Measurements from ENCODE around the gene SFT2D2.
A peak's percentile ranks its signal among the peaks of the same experiment; 100 is the strongest.
"Not testable (repeated sequence)": the region's sequence is repeated elsewhere in the genome, so short reads cannot be mapped to it uniquely, and the experiment has no call there.

SFT2D2 gene

DNA sequence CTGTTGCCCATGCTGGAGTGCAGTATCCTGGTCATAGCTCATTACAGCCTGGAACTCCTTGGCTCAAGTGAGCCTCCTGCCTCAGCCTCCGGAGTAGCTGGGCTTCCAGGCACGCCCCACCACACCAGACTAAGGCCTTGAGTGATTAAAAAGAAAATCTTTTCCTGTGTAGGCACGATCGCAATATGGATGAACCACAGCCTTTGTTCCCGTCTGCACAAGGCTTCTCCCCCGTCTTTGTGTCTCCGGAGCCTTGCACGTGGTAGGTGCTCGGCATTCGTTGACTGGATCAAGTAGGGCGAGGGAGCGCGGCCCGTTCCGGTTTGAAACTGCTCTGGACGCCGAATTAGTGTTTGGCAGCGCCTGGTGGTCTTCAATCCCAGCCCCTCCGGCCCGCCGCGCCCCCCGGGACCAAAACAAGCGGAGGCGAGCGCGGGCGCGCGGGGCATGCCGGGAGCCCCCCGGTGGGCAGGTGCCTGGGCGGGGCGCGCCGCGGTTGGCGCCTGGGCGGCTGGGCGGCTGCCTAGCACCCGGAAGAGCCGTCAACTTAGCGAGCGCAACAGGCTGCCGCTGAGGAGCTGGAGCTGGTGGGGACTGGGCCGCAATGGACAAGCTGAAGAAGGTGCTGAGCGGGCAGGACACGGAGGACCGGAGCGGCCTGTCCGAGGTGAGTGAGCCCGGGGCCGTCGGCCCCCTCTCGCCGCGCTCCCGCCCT lies at the start of gene SFT2D2:
TSS of gene SFT2D2 (plus strand) at position 529 of the 715 bp plus-strand sequence. CDS start at position 605, 76 bp downstream.
- DNase-seq (ENCODE audit: low read depth in 2 of 2) = peak; percentile 75 to 78

DNA sequence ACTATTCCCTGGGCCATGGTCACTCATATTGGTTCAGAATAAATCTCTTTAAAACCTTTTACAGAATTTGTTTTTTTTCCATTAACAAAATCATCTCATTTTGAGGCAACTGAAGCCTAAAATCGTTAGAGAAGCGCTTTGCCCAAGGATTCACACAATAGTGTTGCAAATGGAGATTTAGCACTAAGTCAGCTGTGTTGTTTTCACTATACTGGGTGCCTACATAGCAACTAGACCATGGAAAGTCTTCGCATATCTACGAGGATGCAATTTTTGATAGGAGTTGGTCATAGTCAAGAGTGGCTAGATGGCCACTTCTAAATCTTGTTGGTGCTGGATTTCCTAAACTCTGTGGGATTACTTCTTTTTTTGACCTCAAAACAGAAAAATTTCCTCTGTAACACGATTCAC lies 47.6 kb upstream of the SFT2D2 start:
- no peak for DNase-seq (ENCODE audit: low read depth in 2 of 2)

DNA sequence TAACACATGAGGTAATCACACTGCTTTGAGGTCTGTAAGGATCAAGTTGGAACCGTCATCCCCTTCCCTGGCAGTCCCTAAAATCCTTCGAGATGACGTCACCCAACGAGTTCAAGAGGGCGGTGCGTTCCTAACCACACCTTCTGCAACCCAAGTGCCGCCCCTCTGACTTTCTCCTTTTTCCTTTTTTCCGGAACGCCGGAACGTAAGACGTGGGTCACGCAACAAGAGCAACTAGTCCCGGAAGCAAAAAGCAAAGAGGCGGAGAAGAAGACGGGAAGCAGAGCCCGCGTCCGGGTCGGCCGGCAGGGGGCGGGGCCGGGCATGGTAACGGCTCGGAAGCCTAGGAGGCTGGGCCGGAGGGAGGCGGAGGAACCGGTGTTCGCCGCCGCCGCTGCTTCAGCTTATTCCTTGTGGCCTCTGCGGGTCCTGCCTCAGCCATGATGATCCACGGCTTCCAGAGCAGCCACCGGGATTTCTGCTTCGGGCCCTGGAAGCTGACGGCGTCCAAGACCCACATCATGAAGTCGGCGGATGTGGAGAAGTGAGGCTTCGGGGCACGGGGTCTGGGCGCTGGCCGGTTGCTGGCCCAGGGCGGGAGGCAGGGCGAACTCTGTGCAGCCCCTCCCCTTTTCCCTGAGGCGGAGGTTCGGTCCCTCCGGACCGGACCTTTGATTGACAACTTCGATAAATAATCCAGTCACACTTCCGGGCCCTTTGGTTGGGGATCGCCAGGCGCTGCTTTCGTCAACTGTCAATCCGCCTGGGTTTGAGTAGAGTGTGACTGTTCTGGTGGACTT lies 47.0 kb upstream of the SFT2D2 start, which contains the start of gene TIPRL:
TSS of gene TIPRL (plus strand) at position 325 of the 800 bp plus-strand sequence. CDS start at position 441, 116 bp downstream.
- peak; percentile 93 for DNase-seq (ENCODE audit: low read depth in 2 of 2)

DNA sequence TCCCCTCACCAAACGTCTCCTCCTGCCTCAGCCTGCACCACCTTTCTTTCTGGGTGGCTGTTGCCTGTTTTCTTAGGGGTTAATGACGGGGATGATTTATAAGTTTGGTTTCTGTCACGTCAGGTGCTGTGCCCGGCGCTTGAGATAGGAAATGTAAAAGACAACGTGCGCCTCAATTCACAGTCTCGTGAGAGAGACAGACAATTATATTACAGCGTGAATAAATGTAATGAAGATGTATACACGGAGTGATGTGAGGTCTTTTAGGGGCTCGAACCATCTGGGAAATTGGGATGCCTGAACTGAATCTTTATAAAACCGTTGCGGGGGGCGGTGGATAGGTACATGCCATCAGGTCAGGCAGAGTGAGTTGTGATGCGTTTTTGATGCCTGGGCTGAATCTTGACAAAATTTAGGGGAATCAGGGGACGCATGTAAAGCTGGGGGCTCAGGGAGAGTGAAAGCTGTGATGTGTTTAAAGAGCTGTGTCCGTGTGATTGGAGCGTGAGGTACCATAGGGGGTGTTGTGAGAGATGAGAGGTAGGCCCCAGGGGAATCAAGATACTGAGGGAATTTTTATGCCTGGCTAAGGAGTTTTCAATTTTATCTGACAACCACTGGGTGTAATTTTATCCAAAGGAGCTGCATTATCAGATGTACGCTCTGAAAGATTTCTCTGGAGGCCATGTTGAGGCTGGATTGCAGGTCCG lies 46.2 kb upstream of the SFT2D2 start:
- DNase-seq (ENCODE audit: low read depth in 2 of 2) = no peak

DNA sequence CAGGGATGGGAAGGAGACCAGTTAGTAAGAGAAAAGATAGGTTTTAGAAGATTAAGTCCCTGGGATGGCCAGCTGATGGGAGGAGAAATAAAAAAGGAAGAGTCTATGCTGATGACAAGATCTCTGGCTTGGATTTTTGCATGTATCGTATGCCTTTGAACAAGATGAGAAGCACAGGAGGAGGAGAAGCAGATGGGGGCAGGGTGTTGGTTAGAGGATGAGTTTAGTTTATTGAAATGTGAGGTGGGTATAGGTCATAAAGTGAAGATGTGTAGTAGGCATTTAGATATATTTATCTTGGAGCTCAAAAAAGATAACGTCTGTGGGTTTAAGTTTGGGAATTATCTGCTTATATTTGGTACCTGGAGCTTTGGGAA lies 45.7 kb upstream of the SFT2D2 start:
- DNase-seq (ENCODE audit: low read depth in 2 of 2) = no peak

DNA sequence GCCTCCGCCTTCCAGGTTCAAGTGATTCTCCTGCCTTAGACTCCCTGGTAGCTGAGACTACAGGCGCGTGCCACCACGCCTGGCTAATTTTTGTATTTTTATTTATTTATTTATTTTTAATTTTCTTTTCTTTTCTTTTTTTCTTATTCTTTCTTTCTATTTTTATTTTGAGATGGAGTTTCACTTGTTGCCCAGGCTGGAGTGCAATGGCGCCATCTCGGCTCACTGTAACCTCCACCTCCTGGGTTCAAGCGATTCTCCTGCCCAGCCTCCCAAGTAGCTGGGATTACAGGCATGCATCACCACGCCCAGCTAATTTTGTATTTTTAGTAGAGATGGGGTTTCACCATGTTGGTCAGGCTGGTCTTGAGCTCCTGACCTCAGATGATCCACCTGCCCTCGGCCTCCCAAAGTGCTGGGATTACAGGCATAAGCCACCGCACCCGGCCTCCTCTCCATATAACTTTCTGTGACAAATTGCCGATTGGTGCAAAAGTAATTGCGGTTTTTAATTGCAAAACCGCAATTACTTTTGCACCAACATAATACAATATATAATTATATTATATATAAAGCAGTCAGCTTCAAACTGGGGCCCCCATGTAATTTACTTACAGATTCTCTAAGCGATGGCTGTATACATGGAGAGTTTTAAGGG lies 44.6 kb upstream of the SFT2D2 start:
- DNase-seq (ENCODE audit: low read depth in 2 of 2) = not testable (repeated sequence)

DNA sequence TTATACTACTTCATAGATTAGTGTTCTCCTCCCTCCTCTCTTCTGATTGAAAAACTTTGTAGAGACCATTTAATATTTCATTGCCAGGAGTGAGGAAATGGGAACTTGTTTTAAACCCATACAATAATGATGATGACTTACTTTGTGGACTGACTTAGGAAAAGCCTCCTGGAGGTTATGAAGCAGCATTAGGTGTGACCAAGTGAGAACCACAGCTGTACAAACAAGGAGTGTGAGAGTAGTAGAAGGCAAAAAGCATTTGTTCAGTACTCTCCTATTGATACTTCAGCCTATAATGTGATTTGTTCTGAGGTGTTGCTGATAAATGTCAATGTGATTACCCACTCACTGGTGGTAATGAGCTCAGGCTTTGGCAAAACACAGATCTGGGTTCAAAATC lies 38.6 kb upstream of the SFT2D2 start:
- no peak for DNase-seq (ENCODE audit: low read depth in 2 of 2)

DNA sequence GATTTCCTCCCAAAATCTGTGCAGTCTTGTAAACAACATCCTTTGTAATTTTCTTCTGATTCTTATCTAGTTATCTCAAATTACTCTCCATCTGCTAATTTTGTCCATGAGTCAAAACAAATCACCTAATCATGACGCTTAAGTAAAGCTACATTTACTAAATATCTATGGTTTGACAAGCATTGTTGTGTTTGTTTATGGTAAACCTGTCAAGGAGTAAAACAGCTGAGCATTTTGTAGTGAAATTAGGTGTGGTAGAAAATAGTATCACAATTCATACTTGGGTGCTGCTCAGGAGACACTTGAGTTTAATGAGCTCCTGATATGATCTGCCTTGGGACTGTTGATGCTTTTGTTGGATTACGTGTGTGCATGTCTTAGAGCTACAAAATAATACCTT lies 35.4 kb upstream of the SFT2D2 start:
- no peak for DNase-seq (ENCODE audit: low read depth in 2 of 2)

DNA sequence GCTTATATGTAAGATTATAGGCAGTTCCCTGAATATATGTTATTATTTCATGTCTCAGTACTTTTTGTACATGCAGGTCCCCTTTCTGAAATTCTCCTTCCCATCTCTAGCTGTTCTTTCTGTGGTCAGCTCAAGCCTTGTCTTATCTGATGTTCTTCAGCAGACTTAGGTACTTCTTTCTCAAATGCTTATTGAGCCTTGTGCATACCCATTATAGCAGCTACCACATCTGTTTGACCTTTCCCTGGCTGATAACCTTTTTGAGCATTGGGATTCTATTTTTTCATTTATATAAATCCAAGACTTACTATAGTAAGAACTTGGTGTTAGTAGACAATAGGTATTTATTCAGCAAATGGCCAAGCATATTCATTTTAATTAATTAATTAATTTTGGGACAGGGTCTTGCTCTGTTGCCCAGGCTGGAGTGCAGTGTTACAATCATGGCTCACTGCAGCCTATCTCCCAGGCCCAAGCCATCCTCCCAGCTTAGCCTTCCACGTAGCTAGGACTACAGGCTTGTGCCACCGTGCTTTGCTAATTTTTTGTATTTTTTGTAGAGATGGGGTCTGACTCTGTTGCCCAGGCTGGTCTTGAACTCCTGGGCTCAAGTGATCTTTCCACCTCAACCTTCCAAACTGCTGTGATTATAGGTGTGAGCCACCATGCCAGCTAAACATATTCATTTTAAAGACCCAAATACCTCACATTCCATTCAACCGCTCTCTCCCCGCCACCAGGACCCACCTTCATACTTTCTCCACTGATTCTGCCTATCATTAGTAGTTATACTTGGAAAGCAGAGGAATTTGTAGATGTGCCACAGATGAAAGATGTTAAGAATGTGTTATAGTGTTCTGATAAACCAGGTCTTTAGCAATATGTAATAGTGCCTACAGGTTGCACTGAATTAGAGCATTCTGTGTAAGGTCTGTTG lies 30.3 kb upstream of the SFT2D2 start:
- DNase-seq (ENCODE audit: low read depth in 2 of 2) = no peak

DNA sequence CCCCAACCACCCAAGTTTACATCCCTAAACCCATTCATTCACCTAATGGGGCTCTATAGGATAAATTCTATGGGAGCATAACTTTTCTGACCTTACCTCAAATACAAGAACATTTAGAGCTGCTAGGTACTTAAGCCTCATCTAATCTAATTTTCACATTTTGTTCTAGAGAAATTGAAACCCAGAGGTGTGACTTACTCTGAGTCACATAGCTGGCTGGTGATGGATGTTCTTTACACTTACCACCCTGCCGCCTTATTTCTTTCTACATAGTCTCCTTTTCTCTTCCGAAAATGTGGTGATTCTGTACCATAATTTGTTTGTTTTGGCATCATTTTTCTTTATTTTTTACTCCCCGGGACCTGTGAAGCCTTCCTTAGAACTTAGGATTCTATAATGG lies 26.7 kb upstream of the SFT2D2 start:
- DNase-seq (ENCODE audit: low read depth in 2 of 2) = no peak

DNA sequence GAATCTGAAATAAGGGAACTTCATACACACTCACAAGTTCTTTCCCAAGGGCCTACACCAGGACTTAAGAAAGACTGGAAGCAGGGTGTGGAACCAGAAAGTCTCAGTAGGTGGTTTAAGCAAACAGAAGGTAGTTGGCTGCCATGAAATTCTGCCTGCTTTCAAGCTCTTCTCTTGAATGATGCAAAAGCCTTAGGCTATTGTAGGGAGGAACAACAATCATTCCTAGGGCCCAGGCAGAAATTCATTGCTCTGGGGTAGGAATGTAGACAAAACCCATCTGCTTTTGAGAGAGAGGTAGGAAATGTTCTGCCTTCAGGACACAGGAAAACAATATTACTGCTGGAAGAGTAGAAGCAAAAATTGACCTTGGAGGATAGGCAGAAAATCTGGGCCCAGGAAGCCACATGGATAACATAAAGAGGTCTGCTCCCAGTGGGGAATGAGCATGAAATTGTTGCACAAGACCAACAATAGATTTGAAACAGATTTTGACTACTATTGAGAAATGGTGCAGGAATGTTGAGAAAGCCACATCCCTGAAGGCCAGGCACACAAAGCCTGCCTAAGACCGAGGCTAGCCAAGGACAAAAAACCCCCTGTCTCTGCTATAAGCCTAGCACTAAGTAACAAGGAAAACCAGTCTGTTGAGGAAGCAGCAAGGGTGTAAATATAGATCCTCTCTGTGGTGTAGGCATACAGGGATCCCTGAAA lies 22.7 kb upstream of the SFT2D2 start:
- no peak for DNase-seq (ENCODE audit: low read depth in 2 of 2)

DNA sequence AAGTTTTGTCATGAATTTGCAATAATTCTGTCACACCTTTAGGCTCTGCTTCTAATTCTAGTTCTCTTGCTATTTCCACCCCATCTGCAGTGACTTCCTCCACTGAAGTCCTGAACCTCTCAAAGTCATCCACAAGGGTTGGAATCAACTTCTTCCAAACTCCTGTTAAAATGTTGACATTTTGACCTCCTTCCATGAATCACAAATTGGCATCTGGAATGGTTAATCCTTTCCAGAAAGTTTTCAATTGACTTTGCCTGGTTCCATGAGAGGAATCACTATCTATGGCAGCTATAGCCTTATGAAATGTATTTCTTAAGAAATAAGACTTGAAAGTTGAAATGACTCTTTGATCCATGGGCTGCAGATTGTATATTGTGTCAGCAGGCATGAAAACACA lies 19.7 kb upstream of the SFT2D2 start:
- DNase-seq (ENCODE audit: low read depth in 2 of 2) = no peak

DNA sequence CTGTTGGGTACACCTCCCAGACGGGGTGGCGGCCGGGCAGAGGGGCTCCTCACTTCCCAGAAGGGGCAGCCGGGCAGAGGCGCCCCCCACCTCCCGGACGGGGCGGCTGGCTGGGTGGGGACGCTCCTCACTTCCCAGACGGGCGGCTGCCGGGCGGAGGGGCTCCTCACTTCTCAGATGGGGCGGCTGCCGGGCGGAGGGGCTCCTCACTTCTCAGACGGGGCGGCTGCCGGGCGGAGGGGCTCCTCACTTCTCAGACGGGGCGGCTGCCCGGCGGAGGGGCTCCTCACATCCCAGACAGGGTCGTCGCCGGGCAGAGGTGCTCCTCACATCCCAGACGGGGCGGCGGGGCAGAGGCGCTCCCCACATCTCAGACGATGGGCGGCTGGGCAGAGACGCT lies 18.1 kb upstream of the SFT2D2 start:
- not testable (repeated sequence) for DNase-seq (ENCODE audit: low read depth in 2 of 2)

DNA sequence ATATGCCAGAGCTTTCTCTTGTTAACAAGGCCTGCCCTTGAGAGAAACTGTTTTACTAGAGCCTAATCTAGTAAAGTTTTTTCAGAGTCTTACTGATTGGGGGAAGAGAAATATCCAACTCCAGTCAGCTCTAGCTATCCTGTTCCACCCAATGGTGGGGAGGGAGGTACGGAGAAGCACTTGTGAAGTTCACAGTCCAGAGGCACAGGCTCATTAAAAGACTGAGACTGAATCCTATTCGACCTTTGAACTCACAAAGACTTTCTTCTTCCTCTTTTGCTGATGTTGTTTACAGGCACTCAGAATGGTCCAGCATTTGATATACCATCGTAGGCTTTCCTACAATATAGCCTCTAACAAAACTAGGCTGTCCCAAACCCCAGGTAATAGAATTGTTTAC lies 15.5 kb upstream of the SFT2D2 start:
- no peak for DNase-seq (ENCODE audit: low read depth in 2 of 2)

DNA sequence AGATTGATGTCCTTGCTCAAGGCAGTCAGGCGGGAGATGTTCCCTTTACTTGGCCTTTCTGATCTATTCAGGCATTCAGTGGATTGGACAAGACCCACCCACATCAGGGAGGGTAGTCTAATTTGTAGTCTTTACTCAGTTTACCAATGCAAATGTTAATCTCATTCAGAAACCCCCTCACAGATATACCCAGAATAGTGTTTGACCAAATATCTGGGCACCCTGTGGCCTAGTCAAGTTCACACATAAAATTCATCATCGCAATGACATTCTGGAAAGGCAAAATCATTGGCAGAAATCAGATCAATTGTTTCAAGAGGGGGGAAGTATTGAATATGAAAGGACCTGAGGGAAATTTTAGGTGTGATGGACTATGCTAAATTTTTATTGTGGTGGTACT lies 12.5 kb upstream of the SFT2D2 start:
- no peak for DNase-seq (ENCODE audit: low read depth in 2 of 2)

DNA sequence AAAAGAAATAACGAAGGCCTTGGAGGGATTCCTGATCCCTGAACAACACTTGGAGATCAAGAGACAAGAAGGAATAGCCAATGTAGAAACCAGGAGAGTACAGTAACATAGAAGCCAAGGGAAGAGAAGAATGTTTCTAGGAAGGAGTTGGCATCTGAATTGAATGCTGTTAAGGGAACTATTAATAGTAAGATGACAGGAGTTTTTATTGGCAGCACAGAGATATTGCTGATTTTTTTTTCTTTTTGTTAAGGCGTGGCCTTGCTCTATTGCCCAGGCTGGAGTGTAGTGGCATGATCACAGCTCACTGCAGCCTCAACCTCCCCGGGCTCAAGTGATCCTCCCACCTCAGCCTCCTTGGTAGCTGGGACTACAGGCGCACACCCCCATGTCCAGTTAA lies 9.6 kb upstream of the SFT2D2 start:
- no peak for DNase-seq (ENCODE audit: low read depth in 2 of 2)

DNA sequence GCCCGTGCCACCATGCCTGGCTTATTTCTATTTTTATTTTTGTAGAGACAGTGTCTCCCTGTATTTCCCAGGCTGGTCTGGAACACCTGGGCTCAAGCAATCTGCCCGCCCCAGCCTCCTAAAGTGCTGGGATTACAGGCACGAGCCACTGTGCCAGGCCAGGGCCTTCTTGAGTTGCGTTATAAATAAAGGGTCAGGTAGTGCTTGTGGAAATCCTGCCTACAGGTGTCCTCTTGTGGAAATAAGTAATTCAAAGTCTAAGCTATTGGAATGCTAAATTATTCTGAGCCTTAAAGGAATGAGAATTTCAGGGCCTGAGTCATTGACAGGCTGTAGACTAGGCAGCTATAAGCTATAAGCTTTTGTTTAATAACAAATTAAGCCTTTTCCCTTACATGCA lies 8.1 kb upstream of the SFT2D2 start:
- no peak for DNase-seq (ENCODE audit: low read depth in 2 of 2)

DNA sequence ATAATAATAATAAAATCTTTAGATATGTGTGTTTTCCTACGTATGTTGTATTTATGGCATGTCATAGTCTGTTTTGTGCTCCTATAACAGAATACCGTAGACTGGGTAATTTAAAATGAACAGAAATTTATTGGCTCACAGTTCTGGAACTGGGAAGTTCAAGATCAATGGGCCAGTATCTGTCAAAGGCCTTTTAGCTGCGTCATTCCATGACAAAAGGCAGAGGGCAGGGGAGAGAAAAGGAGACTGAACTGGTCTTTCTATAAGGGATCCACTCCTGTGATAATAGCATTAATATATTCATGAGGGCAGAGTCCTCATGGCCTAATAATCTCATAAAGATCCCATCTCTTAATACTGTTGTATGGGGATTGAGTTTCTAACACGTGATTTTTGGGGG lies 7.1 kb upstream of the SFT2D2 start:
- DNase-seq (ENCODE audit: low read depth in 2 of 2) = no peak

DNA sequence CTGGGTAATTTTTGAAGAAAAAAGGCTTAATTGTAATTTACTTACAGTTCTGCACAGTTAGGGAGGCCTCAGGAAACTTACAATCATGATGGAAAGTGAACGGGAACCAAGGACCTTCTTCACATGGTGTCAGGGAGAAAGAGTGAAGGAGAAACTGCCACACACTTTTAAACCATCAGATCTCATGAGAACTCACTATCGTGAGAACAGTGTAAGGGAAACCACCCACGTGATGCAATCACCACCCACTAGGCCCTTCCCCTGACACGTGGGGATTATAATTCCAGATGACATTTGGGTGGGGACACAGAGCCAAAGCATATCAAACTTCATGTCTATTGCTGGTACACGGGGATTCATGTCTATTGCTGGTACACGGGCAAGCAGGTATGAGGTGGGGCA lies 5.3 kb upstream of the SFT2D2 start:
- no peak for DNase-seq (ENCODE audit: low read depth in 2 of 2)

DNA sequence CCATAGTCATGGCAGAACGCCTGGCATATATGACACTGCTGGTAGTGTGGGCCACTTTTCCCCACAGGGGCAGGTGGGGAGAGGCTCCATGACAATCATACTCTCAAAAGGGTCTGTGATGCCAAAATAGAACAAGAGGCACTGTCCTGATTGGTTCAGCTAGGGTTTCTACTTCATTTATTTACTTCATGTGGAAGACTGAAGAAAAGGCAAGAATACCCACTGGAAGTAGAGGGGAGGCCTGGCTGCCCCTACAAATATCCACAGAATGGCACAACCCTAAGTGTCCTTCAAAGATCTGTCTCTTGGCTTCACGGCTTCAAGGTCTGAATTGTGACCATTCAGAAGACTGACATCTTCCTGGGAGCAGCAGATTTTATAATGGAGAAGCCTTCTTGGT lies 4.5 kb upstream of the SFT2D2 start:
- DNase-seq (ENCODE audit: low read depth in 2 of 2) = no peak

Data from stimulated activated CD8-positive, alpha-beta memory T cell treated with anti-CD3 and anti-CD28 coated beads, Interleukin-15, amount 100 ng/mL, for 48 hours (primary cell).